RWPE1 (cell line): ENCODE data around the gene RAB3IL1.

ENCODE experiments used
- CTCF ChIA-PET: fragments of 350-600 bp; sonication (Branson Sonifier 250); formaldehyde crosslinking; extraction: SDS; loops from one replicate; lab custom pipeline; 2021; lab: Yijun Ruan, JAX
- POLR2A ChIA-PET: fragments of 400-600 bp; formaldehyde crosslinking; extraction: SDS; loops from one replicate; lab custom pipeline; 2020; ENCODE audit warnings: antibody characterized with exemption; ENCODE audit not compliant: low non-redundant PET; lab: Yijun Ruan, JAX
- DNase-seq: peaks from one replicate; pipeline ENCODE4 v3.0.0; 2012; ENCODE audit warnings: low spot score
- H3K27ac ChIP-seq: fragments of 450-650 bp; 2 replicates; pipeline ENCODE4 v1.5.1; 2017
- CTCF ChIP-seq: fragments of 450-650 bp; conservative IDR thresholded peaks from 2 replicates; pipeline ENCODE4 v1.5.1; 2017; ENCODE audit warnings: low read depth, mild to moderate bottlenecking

The RAB3IL1 gene

DNA sequence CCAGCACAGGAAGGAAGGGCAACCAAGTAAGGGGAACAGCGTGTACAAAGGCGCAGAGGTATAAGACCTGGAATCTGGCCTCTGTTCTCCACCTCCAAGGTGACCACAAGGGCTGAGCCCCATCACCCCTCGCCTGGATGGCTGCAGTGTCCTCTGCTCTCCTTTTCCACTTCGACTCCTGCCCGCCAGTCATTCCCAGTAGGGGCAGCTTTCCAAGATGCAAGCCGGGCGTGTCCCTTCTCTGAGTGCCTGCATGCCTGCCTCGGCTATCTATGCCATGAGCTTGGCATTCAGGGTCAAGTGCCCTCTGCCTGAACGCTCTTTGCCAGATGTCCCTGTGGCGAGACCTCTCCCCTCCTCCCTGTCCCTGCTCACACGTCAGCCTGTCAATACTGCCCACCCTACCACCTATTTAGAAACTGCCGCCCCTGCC, 43.0 kb downstream of the RAB3IL1 start:
- POLR2A ChIA-PET = no interaction called here
- no peak for DNase-seq
- peak overlapping the region; percentile 71 for H3K27ac ChIP-seq
- TF ChIP-seq CTCF = no peak
- CTCF ChIA-PET = interaction anchor here (0.9 to 3.5 kb wide), 3 partner anchors 24 to 78 kb away, joined by 3 to 15 read pairs (median 8); no protein-coding TSS in a partner anchor

DNA sequence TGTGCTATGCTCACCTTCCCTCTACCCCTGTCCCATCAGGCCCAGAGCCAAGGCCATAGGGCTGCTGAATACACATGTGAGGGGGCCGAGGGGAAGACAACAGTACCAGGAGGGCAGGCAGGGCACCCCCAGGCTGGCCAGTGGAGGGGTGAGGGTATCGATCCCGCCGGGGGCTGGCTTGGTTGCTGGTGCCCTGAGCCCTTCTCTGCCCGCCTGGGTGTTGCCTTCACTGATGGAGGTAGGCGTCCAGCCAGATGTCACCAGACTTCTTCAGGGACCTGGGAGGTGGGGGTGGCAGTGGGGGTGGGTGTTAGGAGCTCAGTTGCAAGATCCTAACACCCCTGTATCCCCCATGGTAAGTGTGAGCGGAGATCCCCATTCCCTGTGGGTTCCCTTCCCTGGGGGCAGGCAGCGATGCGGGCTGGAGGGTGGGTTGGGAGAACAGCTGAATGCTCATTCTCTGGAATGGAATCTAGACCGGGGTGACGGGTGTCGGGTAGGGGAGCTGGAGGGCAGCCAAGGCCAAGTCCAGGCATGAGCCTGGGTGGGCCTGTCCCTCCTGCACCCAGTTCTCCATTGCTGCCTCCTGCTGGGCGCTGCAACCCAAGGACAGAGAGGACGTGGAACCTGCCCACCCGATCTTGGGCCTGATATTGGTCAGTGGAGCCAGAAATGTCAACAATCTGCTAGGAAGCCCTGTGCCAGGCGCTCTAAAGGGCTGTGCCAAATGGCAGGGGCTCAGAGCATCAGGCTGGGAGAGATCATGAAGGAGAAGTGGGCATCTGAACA, 43.6 kb downstream of the RAB3IL1 start:
- H3K27ac ChIP-seq = peak overlapping the region; percentile 71
- no peak for DNase-seq
- ChIA-PET POLR2A (no interaction called here), CTCF (interaction anchor here (0.6 to 1.7 kb wide), 7 partner anchors 10 to 208 kb away, joined by 3 to 8 read pairs (median 5); no protein-coding TSS in a partner anchor)
- no peak for TF ChIP-seq CTCF

DNA sequence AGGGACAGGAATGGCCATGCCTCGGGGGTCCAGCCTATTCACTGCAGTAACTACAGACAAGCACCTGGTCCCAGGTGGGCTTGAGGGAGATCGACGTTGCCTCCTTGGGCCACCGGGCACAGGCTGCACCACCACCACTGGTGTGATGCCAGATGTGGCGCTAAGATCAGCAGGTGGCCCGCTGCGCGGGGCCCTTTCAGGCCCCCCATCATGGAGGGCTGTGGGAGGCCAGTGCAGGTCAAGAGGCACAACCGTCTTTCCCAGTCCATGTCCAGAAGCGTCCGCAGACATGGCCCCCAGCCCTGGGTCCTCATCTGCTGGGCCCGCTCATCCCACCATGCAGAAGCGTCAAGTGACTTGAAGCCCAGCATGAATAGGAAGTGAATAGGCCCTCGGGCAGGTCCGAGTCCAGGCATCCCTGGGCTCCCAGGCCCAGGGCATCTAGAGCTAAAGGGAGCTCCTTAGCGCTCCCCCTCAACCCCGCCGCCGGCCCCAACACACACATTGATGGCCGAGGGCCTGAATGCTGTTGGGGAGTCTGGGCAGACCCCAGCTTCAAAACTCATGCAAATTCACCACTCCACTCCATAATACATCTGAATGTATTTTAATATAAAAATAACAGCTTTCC, 44.3 kb downstream of the RAB3IL1 start:
- TF ChIP-seq CTCF = no peak
- peak overlapping the region; percentile 71 for H3K27ac ChIP-seq
- DNase-seq = no peak
- CTCF ChIA-PET = interaction anchor here (0.6 to 1.3 kb wide), 6 partner anchors 11 to 209 kb away, joined by 3 to 7 read pairs (median 4); no protein-coding TSS in a partner anchor
- POLR2A ChIA-PET = no interaction called here

DNA sequence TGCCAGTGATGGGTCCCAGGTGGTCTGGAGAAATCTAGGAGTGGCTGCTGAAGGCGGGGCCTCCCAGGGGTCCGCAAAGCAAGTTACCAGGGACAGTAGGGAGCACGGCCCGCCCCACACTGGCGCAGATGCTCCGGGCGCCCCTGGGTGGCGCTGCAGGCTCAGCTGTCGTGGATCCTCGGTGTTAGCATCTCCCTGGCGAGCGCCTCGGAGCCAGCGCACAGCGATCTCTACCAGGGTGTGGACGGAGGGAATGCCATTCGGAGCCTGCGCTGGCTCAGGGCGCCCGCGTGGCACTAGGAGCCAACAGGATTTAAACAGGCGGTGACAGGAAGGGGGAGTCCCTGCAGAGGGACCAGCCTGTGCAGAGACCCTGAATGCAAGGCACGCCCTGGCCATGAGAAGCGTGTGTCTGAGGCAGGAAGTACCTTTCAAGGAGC, 46.2 kb downstream of the RAB3IL1 start:
- ChIA-PET CTCF (interaction anchor here (0.5 to 3.2 kb wide), 20 partner anchors 10 to 997 kb away, joined by 3 to 38 read pairs (median 4); partner anchors contain the start of gene FEN1), POLR2A (no interaction called here)
- peak overlapping the region; percentile 71 for H3K27ac ChIP-seq
- TF ChIP-seq CTCF = peak; percentile 93
- DNase-seq = peak; percentile 87

- H3K27ac ChIP-seq = peak overlapping the region; percentile 71
- no peak for TF ChIP-seq CTCF
- CTCF ChIA-PET = interaction anchor here (0.6 to 3.2 kb wide), 17 partner anchors 9 to 629 kb away, joined by 3 to 38 read pairs (median 4); partner anchors contain the start of gene FEN1
- POLR2A ChIA-PET = no interaction called here
- no peak for DNase-seq
These were observed 46.8 kb downstream of the RAB3IL1 start for GRCh38 chr11:61870541-61871031.
